ENCODE measurements around the gene ZNF277.

ZNF277 gene

GRCh38 chr7:112255388-112255720 lies 48.9 kb downstream of the ZNF277 start:
- Histone ChIP-seq H3K9ac (ENCODE audit: low read depth, low read length) (no peak overlapping the region), H3K9me3 (ENCODE audit: insufficient read depth, low read depth, low read length) (no peaks in the 10 kb centered on the region), H3K4me1 (ENCODE audit: insufficient read depth, low read length) (peaks cover 55% of the 10 kb centered on the region), H3K27ac (ENCODE audit: low read depth, low read length) (no peak overlapping the region), H3K36me3 (ENCODE audit: insufficient read depth, low read length) (no peaks in the 10 kb centered on the region), H3K4me3 (ENCODE audit: low read length) (no peak overlapping the region), H3K27me3 (ENCODE audit: insufficient read depth, low read length) (peaks cover 23% of the 10 kb centered on the region)

- Histone ChIP-seq H3K9me3 (ENCODE audit: insufficient read depth, low read depth, low read length) (no peaks in the 10 kb centered on the region), H3K27me3 (ENCODE audit: insufficient read depth, low read length) (peaks cover 5% of the 10 kb centered on the region), H3K4me3 (ENCODE audit: low read length) (no peak overlapping the region), H3K4me1 (ENCODE audit: insufficient read depth, low read length) (peaks cover 54% of the 10 kb centered on the region), H3K36me3 (ENCODE audit: insufficient read depth, low read length) (no peaks in the 10 kb centered on the region), H3K9ac (ENCODE audit: low read depth, low read length) (no peak overlapping the region), H3K27ac (ENCODE audit: low read depth, low read length) (no peak overlapping the region)
- no CpG with 5 or more reads among the region's 2 CpGs for WGBS
These were observed 50.6 kb downstream of the ZNF277 start for GRCh38 chr7:112257073-112257472.

- Histone ChIP-seq H3K9me3 (ENCODE audit: insufficient read depth, low read depth, low read length) (no peaks in the 10 kb centered on the region), H3K36me3 (ENCODE audit: insufficient read depth, low read length) (no peaks in the 10 kb centered on the region), H3K27ac (ENCODE audit: low read depth, low read length) (no peak overlapping the region), H3K4me3 (ENCODE audit: low read length) (no peak overlapping the region), H3K4me1 (ENCODE audit: insufficient read depth, low read length) (peaks cover 49% of the 10 kb centered on the region), H3K27me3 (ENCODE audit: insufficient read depth, low read length) (no peaks in the 10 kb centered on the region), H3K9ac (ENCODE audit: low read depth, low read length) (no peak overlapping the region)
- WGBS: 83% methylated on average over 1 of the region's 2 CpGs
These were observed 54.4 kb downstream of the ZNF277 start for GRCh38 chr7:112260911-112261310.

GRCh38 chr7:112262036-112262435 lies 55.5 kb downstream of the ZNF277 start:
- Histone ChIP-seq H3K27me3 (ENCODE audit: insufficient read depth, low read length) (no peaks in the 10 kb centered on the region), H3K36me3 (ENCODE audit: insufficient read depth, low read length) (no peaks in the 10 kb centered on the region), H3K4me1 (ENCODE audit: insufficient read depth, low read length) (peaks cover 54% of the 10 kb centered on the region), H3K9me3 (ENCODE audit: insufficient read depth, low read depth, low read length) (no peaks in the 10 kb centered on the region), H3K9ac (ENCODE audit: low read depth, low read length) (no peak overlapping the region), H3K27ac (ENCODE audit: low read depth, low read length) (no peak overlapping the region), H3K4me3 (ENCODE audit: low read length) (no peak overlapping the region)
- 66% methylated on average over 3 of the region's 3 CpGs for WGBS

GRCh38 chr7:112262855-112263487 lies 56.5 kb downstream of the ZNF277 start:
- Histone ChIP-seq H3K9me3 (ENCODE audit: insufficient read depth, low read depth, low read length) (no peaks in the 10 kb centered on the region), H3K27me3 (ENCODE audit: insufficient read depth, low read length) (no peaks in the 10 kb centered on the region), H3K36me3 (ENCODE audit: insufficient read depth, low read length) (no peaks in the 10 kb centered on the region), H3K27ac (ENCODE audit: low read depth, low read length) (no peak overlapping the region), H3K9ac (ENCODE audit: low read depth, low read length) (no peak overlapping the region), H3K4me3 (ENCODE audit: low read length) (no peak overlapping the region), H3K4me1 (ENCODE audit: insufficient read depth, low read length) (peaks cover 61% of the 10 kb centered on the region)
- WGBS: 96% methylated on average over 2 of the region's 2 CpGs

- no peak overlapping the region for H3K27ac ChIP-seq (ENCODE audit: low read depth, low read length)
- H3K36me3 ChIP-seq (ENCODE audit: insufficient read depth, low read length): no peaks in the 10 kb centered on the region
- H3K9ac ChIP-seq (ENCODE audit: low read depth, low read length): no peak overlapping the region
- H3K9me3 ChIP-seq (ENCODE audit: insufficient read depth, low read depth, low read length): no peaks in the 10 kb centered on the region
- peaks cover 61% of the 10 kb centered on the region for H3K4me1 ChIP-seq (ENCODE audit: insufficient read depth, low read length)
- H3K27me3 ChIP-seq (ENCODE audit: insufficient read depth, low read length): no peaks in the 10 kb centered on the region
- H3K4me3 ChIP-seq (ENCODE audit: low read length): no peak overlapping the region
These were observed 57.0 kb downstream of the ZNF277 start for GRCh38 chr7:112263519-112263918.

- 96% methylated on average over 3 of the region's 3 CpGs for WGBS
- peaks cover 55% of the 10 kb centered on the region for H3K4me1 ChIP-seq (ENCODE audit: insufficient read depth, low read length)
- H3K9ac ChIP-seq (ENCODE audit: low read depth, low read length): no peak overlapping the region
- no peak overlapping the region for H3K27ac ChIP-seq (ENCODE audit: low read depth, low read length)
- no peak overlapping the region for H3K4me3 ChIP-seq (ENCODE audit: low read length)
- H3K36me3 ChIP-seq (ENCODE audit: insufficient read depth, low read length): no peaks in the 10 kb centered on the region
- H3K9me3 ChIP-seq (ENCODE audit: insufficient read depth, low read depth, low read length): no peaks in the 10 kb centered on the region
- no peaks in the 10 kb centered on the region for H3K27me3 ChIP-seq (ENCODE audit: insufficient read depth, low read length)
These were observed 59.6 kb downstream of the ZNF277 start for GRCh38 chr7:112266141-112266540.

GRCh38 chr7:112266595-112267270 lies 60.2 kb downstream of the ZNF277 start:
- Histone ChIP-seq H3K9ac (ENCODE audit: low read depth, low read length) (no peak overlapping the region), H3K9me3 (ENCODE audit: insufficient read depth, low read depth, low read length) (no peaks in the 10 kb centered on the region), H3K4me1 (ENCODE audit: insufficient read depth, low read length) (peaks cover 49% of the 10 kb centered on the region), H3K27me3 (ENCODE audit: insufficient read depth, low read length) (no peaks in the 10 kb centered on the region), H3K36me3 (ENCODE audit: insufficient read depth, low read length) (no peaks in the 10 kb centered on the region), H3K4me3 (ENCODE audit: low read length) (no peak overlapping the region), H3K27ac (ENCODE audit: low read depth, low read length) (no peak overlapping the region)
- 93% methylated on average over 3 of the region's 5 CpGs for WGBS

GRCh38 chr7:112267944-112268691 lies 61.6 kb downstream of the ZNF277 start:
- Histone ChIP-seq H3K4me3 (ENCODE audit: low read length) (no peak overlapping the region), H3K4me1 (ENCODE audit: insufficient read depth, low read length) (peaks cover 39% of the 10 kb centered on the region), H3K9ac (ENCODE audit: low read depth, low read length) (no peak overlapping the region), H3K36me3 (ENCODE audit: insufficient read depth, low read length) (no peaks in the 10 kb centered on the region), H3K27ac (ENCODE audit: low read depth, low read length) (no peak overlapping the region), H3K9me3 (ENCODE audit: insufficient read depth, low read depth, low read length) (no peaks in the 10 kb centered on the region), H3K27me3 (ENCODE audit: insufficient read depth, low read length) (no peaks in the 10 kb centered on the region)
- WGBS: no CpG with 5 or more reads among the region's 1 CpG

- Histone ChIP-seq H3K9ac (ENCODE audit: low read depth, low read length) (no peak overlapping the region), H3K27me3 (ENCODE audit: insufficient read depth, low read length) (no peaks in the 10 kb centered on the region), H3K4me1 (ENCODE audit: insufficient read depth, low read length) (peaks cover 27% of the 10 kb centered on the region), H3K4me3 (ENCODE audit: low read length) (no peak overlapping the region), H3K9me3 (ENCODE audit: insufficient read depth, low read depth, low read length) (no peaks in the 10 kb centered on the region), H3K27ac (ENCODE audit: low read depth, low read length) (no peak overlapping the region), H3K36me3 (ENCODE audit: insufficient read depth, low read length) (no peaks in the 10 kb centered on the region)
- no CpG with 5 or more reads among the region's 2 CpGs for WGBS
These were observed 64.7 kb downstream of the ZNF277 start for GRCh38 chr7:112271162-112271561.

GRCh38 chr7:112272921-112273561 lies 66.5 kb downstream of the ZNF277 start:
- H3K9me3 ChIP-seq (ENCODE audit: insufficient read depth, low read depth, low read length): no peaks in the 10 kb centered on the region
- 89% methylated on average over 7 of the region's 7 CpGs for WGBS
- H3K36me3 ChIP-seq (ENCODE audit: insufficient read depth, low read length): no peaks in the 10 kb centered on the region
- H3K27ac ChIP-seq (ENCODE audit: low read depth, low read length): no peak overlapping the region
- no peak overlapping the region for H3K4me3 ChIP-seq (ENCODE audit: low read length)
- no peak overlapping the region for H3K9ac ChIP-seq (ENCODE audit: low read depth, low read length)
- H3K4me1 ChIP-seq (ENCODE audit: insufficient read depth, low read length): peaks cover 20% of the 10 kb centered on the region
- no peaks in the 10 kb centered on the region for H3K27me3 ChIP-seq (ENCODE audit: insufficient read depth, low read length)
